Measurements from ENCODE around the gene ABCA9. TPM values are rescaled to one million over a fixed set of nuclear protein-coding genes. Genes with fewer than 3 reads are reported as not detected.

The ABCA9 gene
- total and polyA plus RNA-seq, 9 of the 15 experiments (the other 6 are each of a cell fraction or from before 2014, with no cell fraction given) = 0.04 TPM; not detected in 8

DNA sequence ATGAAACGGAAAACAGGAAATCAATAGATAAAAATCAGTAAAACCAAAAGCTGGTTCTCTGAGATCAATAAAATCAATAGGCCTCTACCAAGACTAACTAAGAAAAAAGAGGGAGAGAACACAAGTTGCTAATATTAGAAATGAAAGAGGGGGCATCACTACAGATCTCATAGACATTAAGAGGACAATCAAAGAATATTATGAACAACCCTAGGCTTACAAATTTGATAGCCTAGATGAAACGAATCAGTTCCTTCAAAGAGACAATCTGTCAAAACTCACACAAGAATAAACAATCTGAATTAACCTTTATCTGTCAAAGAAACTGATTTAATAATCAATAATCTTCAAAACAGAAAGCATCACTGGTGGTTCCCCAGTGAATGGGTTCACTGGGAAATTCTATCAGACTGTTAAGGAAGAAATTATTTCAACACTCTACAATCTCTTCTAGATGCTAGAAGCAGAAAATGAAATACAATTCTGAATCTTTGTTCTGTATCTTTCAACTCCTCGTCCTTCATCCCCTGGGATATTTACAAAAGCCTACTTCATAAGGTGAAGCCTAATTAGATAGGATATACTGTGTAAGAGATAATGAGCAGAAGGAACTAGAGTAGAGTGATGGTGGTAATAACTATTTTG, 4.4 kb downstream of the ABCA9 start (continued):
- TF ChIP-seq HDAC1 (IDR thresholded peaks at IDR 0.05) (no peak), U2AF2 (optimal IDR thresholded peaks at IDR 0.05; ENCODE audit: low read depth, low read length) (no peak), ZC3H8 (IDR thresholded peaks at IDR 0.05) (no peak), ZNF583 (CRISPR knock-in tag; IDR thresholded peaks at IDR 0.05) (no peak), BCOR (IDR thresholded peaks at IDR 0.05) (no peak), TCF7 (IDR thresholded peaks at IDR 0.05; ENCODE audit: borderline replicate concordance) (no peak), ELF1 (tag; IDR thresholded peaks at IDR 0.05) (no peak)

DNA sequence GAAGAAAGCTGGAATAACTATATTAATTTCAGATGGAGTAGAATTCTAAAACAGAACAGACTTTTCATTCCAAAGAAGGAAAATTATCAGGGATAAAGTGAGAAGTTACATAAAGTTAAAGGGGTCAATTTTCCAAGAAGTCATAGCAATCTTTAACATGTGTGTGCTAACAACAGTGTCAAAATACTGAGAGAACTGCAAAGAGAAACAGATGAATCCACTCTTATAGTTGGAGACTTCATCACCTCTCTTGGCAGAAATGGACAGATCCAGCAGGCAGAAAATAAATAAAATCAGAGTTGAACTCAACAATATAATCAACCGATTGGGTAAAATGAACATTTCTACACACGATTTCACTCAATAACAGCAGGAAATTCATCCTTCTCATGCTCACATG, 5.4 kb downstream of the ABCA9 start:
- in situ Hi-C loops (cut with MboI) (loop anchor here (5.0 kb wide), 1 partner anchor 278 kb away; no protein-coding TSS in a partner anchor), intact Hi-C loops (cut with micrococcal nuclease) (no loop called here)
- no peak for TF ChIP-seq HNRNPL (IDR thresholded peaks at IDR 0.05; ENCODE audit: low read depth, low read length)
- TF ChIP-seq ZNF282 (CRISPR knock-in tag; IDR thresholded peaks at IDR 0.05) = no peak
- no peak for TF ChIP-seq JUND (IDR thresholded peaks at IDR 0.05; ENCODE audit: borderline replicate concordance, low read depth, low read length)
- TF ChIP-seq JUND (tag; IDR thresholded peaks at IDR 0.05; ENCODE audit: borderline replicate concordance, low read depth, low read length) = no peak
- Histone ChIP-seq H3K36me3 (ENCODE audit: control insufficient read depth, insufficient read depth, low read length) (no peaks in the 10 kb centered on the region), H3K9ac (ENCODE audit: insufficient read depth in 1 of 2, low read depth in 2 of 2, low read length in 2 of 2) (no peak overlapping the region), H3K4me3 (no peak overlapping the region), H3K4me1 (replicated peaks in 1 of 2; ENCODE audit: control insufficient read depth in 2 of 2, insufficient read depth in 2 of 2, low read length in 2 of 2) (0 out of 5 replicates have a peak, but pooled peaks cover 0 to 3% of the 10 kb centered on the region in 2 experiments), H3K9me3 (replicated peaks; ENCODE audit: control insufficient read depth, insufficient read depth, low read depth, low read length) (no peaks in the 10 kb centered on the region), H3K9me1 (ENCODE audit: control insufficient read depth, insufficient read depth, low read length) (no peaks in the 10 kb centered on the region), H3K27ac (ENCODE audit: extremely low read depth, low read depth, low read length) (no peak overlapping the region), H3K4me2 (ENCODE audit: insufficient read depth, low read length) (no peak overlapping the region), H3K79me2 (ENCODE audit: control insufficient read depth, insufficient read depth, low read length) (no peaks in the 10 kb centered on the region), H4K20me1 (replicated peaks; ENCODE audit: control insufficient read depth, insufficient read depth, low read length) (no peaks in the 10 kb centered on the region), H2AFZ (ENCODE audit: low read depth, low read length) (no peak overlapping the region), H3K27me3 (ENCODE audit: control insufficient read depth in 2 of 2, insufficient read depth in 2 of 2, low read length in 2 of 2) (no peaks in the 10 kb centered on the region)
- WGBS (ENCODE audit: insufficient coverage, low coverage, missing lambda C conversion rate) = 76% methylated on average over 2 of the region's 2 CpGs
- POLR2A ChIA-PET = no interaction called here
- ATAC-seq (no peak), DNase-seq (ENCODE audit: extremely low read depth in 1 of 4, low spot score in 3 of 4) (no peak), FAIRE-seq (no peak)
- BruUV-seq (replicated peaks) = no TSS peak
- CTCF ChIA-PET (ENCODE audit: low intra/inter-chr PET ratio) = no interaction called here
